ENCODE measurements around the gene DPP6.

The DPP6 gene

DNA sequence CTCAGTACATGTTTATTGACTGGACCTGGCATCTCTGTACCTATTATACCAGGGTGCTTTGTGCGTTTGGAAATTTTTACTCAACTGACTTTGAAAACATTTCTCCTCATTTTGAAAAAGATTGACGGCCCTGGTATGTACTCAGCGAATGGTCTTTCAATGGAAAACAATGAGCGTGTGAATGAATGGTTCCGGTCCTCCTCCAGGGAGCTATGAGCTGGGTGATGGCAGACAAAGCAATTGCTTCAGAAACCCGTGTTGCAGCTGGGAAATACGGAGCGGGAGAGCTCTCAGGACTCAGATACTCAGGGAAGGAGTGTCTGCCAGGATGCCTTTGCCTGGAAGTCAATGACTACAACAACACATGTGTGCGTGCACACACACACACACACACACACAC, 824.8 kb downstream of the DPP6 start:
- H3K4me3 ChIP-seq (ENCODE audit: low read depth, low read length) = no peak overlapping the region
- TF ChIP-seq, protein P1, sequence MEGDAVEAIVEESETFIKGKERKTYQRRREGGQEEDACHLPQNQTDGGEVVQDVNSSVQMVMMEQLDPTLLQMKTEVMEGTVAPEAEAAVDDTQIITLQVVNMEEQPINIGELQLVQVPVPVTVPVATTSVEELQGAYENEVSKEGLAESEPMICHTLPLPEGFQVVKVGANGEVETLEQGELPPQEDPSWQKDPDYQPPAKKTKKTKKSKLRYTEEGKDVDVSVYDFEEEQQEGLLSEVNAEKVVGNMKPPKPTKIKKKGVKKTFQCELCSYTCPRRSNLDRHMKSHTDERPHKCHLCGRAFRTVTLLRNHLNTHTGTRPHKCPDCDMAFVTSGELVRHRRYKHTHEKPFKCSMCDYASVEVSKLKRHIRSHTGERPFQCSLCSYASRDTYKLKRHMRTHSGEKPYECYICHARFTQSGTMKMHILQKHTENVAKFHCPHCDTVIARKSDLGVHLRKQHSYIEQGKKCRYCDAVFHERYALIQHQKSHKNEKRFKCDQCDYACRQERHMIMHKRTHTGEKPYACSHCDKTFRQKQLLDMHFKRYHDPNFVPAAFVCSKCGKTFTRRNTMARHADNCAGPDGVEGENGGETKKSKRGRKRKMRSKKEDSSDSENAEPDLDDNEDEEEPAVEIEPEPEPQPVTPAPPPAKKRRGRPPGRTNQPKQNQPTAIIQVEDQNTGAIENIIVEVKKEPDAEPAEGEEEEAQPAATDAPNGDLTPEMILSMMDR (IDR thresholded peaks at IDR 0.05; ENCODE audit: control insufficient read depth, extremely low read depth, insufficient read depth) = no peak
- DNase-seq (ENCODE audit: low read depth) = no peak

DNA sequence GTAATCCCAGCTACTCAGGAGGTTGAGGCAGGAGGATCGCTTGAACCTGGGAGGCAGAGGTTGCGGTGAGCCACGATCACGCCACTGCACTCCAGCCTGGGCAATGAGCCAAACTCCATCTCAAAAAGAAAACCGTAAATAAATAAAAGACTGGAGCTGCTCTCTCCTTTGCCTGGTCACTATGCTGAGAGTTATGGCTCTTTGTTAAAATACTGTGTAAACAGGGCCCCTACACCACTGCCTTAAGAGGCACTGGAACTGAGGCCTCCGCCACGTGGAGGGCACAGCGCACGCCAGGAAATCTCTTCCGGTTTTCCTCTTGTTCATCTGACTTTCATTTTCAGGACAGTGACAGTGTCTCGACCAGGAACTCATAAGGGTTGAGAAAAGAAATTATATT, 827.4 kb downstream of the DPP6 start:
- no peak for DNase-seq (ENCODE audit: low read depth)
- no peak overlapping the region for H3K4me3 ChIP-seq (ENCODE audit: low read depth, low read length)
- TF ChIP-seq, protein P1 (IDR thresholded peaks at IDR 0.05; ENCODE audit: control insufficient read depth, extremely low read depth, insufficient read depth) = no peak

DNA sequence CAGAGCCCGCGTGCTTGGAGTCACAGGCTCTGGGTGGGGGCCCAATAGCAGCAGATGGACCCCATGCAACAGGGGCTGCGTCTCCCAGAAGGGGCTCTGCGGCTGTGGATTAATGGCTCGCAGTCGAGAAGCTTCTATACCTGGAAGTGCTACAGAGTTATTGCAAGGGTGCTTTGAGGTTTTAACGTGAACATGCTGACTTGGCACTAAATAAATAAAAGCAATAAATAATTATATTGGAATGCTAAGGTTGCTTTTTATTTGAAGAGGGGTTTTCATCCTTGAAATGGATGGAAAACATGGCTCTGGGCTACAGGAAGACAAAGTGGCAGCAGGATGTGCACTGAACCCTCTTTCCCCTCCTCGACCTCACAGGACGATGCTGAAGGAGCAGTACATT, 828.3 kb downstream of the DPP6 start:
- TF ChIP-seq, protein P1 (IDR thresholded peaks at IDR 0.05; ENCODE audit: control insufficient read depth, extremely low read depth, insufficient read depth) = no peak
- no peak for DNase-seq (ENCODE audit: low read depth)
- H3K4me3 ChIP-seq (ENCODE audit: low read depth, low read length) = no peak overlapping the region

DNA sequence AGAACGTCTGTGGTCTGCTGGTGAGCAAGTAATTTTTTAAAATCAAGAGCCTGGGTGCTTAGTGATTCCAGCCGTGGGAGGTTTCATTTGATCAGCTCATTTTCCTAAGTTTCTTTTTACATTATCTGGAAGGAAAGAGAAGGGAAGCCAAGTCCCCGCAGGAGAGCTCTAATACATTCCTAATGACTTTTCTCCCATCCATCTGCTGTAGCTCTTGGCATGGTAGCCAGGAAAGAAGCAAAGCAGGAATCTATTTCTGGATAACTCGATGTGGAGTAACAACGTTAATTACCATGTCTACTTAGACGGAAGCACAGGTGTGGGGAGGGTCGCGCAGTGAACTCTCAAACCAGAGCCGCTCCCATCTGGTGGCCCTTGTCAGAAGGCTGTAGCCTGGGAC, 828.8 kb downstream of the DPP6 start:
- H3K4me3 ChIP-seq (ENCODE audit: low read depth, low read length) = no peak overlapping the region
- no peak for DNase-seq (ENCODE audit: low read depth)
- TF ChIP-seq, protein P1 (IDR thresholded peaks at IDR 0.05; ENCODE audit: control insufficient read depth, extremely low read depth, insufficient read depth) = no peak

DNA sequence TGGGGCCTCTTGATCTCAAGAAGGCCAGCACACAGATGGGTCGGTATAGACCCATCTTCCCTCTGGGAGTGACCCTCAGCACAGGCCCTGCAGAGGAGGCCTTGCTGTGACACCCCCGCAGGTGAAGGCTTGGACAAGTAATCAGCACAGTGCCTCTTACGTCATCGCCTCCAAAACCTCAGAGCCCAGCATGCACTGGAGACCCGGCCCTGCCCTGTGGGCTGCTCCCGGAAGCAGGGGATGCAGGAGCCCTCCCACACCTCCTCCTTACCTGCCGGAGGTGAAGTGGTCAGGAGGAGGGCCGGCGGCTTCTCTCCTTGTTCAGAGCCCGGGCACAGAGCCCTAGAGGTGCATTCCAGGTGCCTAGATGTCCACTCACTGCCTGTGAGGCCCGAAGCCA, 829.3 kb downstream of the DPP6 start:
- DNase-seq (ENCODE audit: low read depth) = no peak
- no peak overlapping the region for H3K4me3 ChIP-seq (ENCODE audit: low read depth, low read length)
- TF ChIP-seq, protein P1 (IDR thresholded peaks at IDR 0.05; ENCODE audit: control insufficient read depth, extremely low read depth, insufficient read depth) = no peak

DNA sequence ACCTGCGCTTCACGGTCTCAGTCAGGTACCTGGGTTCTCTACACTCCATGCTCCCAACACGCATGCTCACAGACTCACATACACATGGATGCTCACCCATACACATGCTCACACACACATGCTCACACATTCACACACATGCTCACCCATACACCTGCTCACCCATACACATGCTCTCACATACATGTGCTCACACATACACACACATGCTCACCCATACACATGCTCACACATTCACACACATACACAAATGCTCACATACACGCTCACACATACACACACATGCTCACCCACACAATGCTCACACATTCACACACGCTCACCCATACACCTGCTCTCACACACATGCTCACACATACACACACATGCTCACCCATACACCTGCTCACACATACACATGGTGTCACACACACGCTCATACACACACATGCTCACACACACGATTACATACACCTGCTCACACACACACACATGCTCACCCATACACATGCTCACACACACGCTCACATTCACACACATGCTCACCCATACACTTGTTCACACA, 830.8 kb downstream of the DPP6 start:
- no peak overlapping the region for H3K4me3 ChIP-seq (ENCODE audit: low read depth, low read length)
- TF ChIP-seq, protein P1 (IDR thresholded peaks at IDR 0.05; ENCODE audit: control insufficient read depth, extremely low read depth, insufficient read depth) = no peak
- DNase-seq (ENCODE audit: low read depth) = no peak

DNA sequence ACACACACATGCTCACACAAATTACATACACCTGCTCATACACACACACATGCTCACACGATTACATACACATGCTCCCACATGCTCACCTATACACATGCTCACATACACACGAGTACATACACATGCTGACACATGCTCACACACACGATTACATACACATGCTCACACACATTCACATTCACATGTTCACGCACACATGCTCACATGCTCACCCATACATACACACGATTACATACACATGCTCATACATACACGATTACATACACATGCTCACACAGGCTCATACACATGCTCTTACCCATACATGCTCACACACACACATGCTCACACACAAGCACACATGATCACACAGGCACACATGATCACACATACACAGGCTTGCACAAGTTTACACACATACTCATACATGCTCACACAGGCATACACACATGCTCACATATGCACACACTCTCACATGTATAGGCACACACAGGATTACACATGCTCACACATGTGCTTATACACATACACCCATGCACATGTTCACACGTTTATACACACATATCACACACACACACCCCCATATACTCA, 832.2 kb downstream of the DPP6 start:
- H3K4me3 ChIP-seq (ENCODE audit: low read depth, low read length) = no peak overlapping the region
- TF ChIP-seq, protein P1 (IDR thresholded peaks at IDR 0.05; ENCODE audit: control insufficient read depth, extremely low read depth, insufficient read depth) = no peak
- no peak for DNase-seq (ENCODE audit: low read depth)

All from LNCaP clone FGC (cell line).